Measurements from ENCODE around the gene MAST4. TPM values are rescaled to one million over a fixed set of nuclear protein-coding genes. Genes with fewer than 3 reads are reported as not detected.

Gene MAST4
- total and polyA plus RNA-seq, 2 of the 8 experiments (the other 6 are each of a cell fraction or from before 2014, with no cell fraction given) = 1.5 to 2.6 TPM

DNA sequence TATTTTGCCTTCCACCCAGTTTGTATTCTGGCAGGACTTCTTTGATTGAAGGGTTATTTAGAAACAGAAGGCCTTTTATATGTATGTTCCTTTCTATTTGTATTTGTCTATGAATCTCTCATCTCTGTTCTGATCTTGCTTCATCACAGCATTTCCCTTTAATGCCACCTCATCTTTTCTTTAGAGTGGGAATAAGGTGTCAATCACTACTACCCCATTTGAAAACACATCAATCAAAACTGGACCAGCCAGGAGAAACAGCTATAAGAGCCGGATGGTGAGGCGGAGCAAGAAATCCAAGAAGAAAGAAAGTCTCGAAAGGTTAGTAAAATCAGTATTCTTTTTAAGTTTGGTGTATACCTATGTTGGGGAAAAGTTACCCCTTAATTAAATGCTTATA is 564.1 kb downstream of the MAST4 start:
- H3K27ac ChIP-seq (ENCODE audit: low read depth, low read length) = no peak overlapping the region
- no peaks in the 10 kb centered on the region for H3K9me3 ChIP-seq (ENCODE audit: insufficient read depth in 2 of 2, low read depth in 1 of 2, low read length in 1 of 2)
- H3K79me2 ChIP-seq (ENCODE audit: control insufficient read depth in 1 of 2, insufficient read depth in 2 of 2, low read length in 2 of 2) = no peaks in the 10 kb centered on the region
- H4K8ac ChIP-seq (ENCODE audit: extremely low read depth, insufficient read depth, low read length) = no peak overlapping the region
- no peaks in the 10 kb centered on the region for H3K27me3 ChIP-seq (replicated peaks in 1 of 4; ENCODE audit: control insufficient read depth in 3 of 4, extremely low read depth in 1 of 4, insufficient read depth in 3 of 4, low read length in 3 of 4)
- FAIRE-seq (no peak), DNase-seq (ENCODE audit: low read depth in 1 of 2, low spot score in 2 of 2) (no peak)
- no peak overlapping the region for H2BK12ac ChIP-seq (ENCODE audit: low read depth, low read length)
- no peak overlapping the region for H3K4me3 ChIP-seq (ENCODE audit: extremely low read depth in 1 of 4, insufficient read depth in 2 of 4, low read depth in 3 of 4, low read length in 4 of 4)
- H2BK120ac ChIP-seq (replicated peaks; ENCODE audit: low read depth, low read length) = no peak overlapping the region
- no peak overlapping the region for H3K18ac ChIP-seq (ENCODE audit: extremely low read depth, low read length)
- H3K4me2 ChIP-seq (ENCODE audit: insufficient read depth in 1 of 2, low read depth in 2 of 2, low read length in 2 of 2) = no peak overlapping the region
- H4K5ac ChIP-seq (ENCODE audit: insufficient read length, low read depth, low read length) = no peak overlapping the region
- TF ChIP-seq RAD21 (IDR thresholded peaks at IDR 0.05 in 1 of 2, conservative IDR thresholded peaks at IDR 0.05 in 1 of 2; ENCODE audit: low read depth in 2 of 2, low read length in 2 of 2) = no peak
- no peak for TF ChIP-seq POLR2AphosphoS5 (IDR thresholded peaks at IDR 0.05; ENCODE audit: low read depth, low read length)
- no peak for TF ChIP-seq GABPA (IDR thresholded peaks at IDR 0.05; ENCODE audit: borderline replicate concordance, insufficient read depth, low read length)
- no peak for TF ChIP-seq CREB1 (IDR thresholded peaks at IDR 0.05)
- TF ChIP-seq CEBPB (IDR thresholded peaks at IDR 0.05; ENCODE audit: low read depth, low read length) = no peak
- no peak for TF ChIP-seq EGR1 (IDR thresholded peaks at IDR 0.05; ENCODE audit: borderline replicate concordance, low read depth, low read length)
- no peak for TF ChIP-seq SIN3A (conservative IDR thresholded peaks at IDR 0.05 in 1 of 2, IDR thresholded peaks at IDR 0.05 in 1 of 2; ENCODE audit: low read depth in 1 of 2, low read length in 2 of 2)
- TF ChIP-seq HDAC6 (IDR thresholded peaks at IDR 0.05; ENCODE audit: low read depth, low read length) = no peak
- no peak for TF ChIP-seq JUN (IDR thresholded peaks at IDR 0.05; ENCODE audit: low read depth, low read length)
- H3K23ac ChIP-seq (ENCODE audit: insufficient read length) = no peak overlapping the region
- H2AFZ ChIP-seq (ENCODE audit: low read length) = no peak overlapping the region
- H2BK5ac ChIP-seq (ENCODE audit: low read depth, low read length) = no peak overlapping the region
- CTCF ChIA-PET (ENCODE audit: partially characterized antibody) = interaction anchor here (1.9 to 3.0 kb wide), 3 partner anchors 9 to 45 kb away, joined by 5 to 13 read pairs (median 11); no protein-coding TSS in a partner anchor
- H3K56ac ChIP-seq (replicated peaks; ENCODE audit: insufficient read length, low read depth, low read length) = no peak overlapping the region
- no peak overlapping the region for H2AK5ac ChIP-seq (ENCODE audit: low read depth, low read length)
- no peak overlapping the region for H3K14ac ChIP-seq (ENCODE audit: insufficient read length)
- H3K9ac ChIP-seq (replicated peaks in 1 of 4; ENCODE audit: extremely low read depth in 1 of 4, low read depth in 3 of 4, low read length in 3 of 4) = no peak overlapping the region
- H3K23me2 ChIP-seq (ENCODE audit: low read depth, low read length) = no peaks in the 10 kb centered on the region
- no peak overlapping the region for H3K4ac ChIP-seq (replicated peaks; ENCODE audit: insufficient read length, low read depth, low read length)
- H3K36me3 ChIP-seq (ENCODE audit: control insufficient read depth in 2 of 4, insufficient read depth in 4 of 4, low read length in 3 of 4) = no peaks in the 10 kb centered on the region
- no peaks in the 10 kb centered on the region for H4K20me1 ChIP-seq (replicated peaks in 1 of 2; ENCODE audit: control insufficient read depth in 1 of 2, insufficient read depth in 2 of 2, low read length in 2 of 2)
- WGBS, 2 experiments (ENCODE audit: extremely low coverage in 1 of 2, insufficient coverage in 1 of 2, insufficient read length in 1 of 2, insufficient replicate concordance in 2 of 2, low coverage in 1 of 2, low lambda C conversion rate in 2 of 2, missing lambda C conversion rate in 1 of 2) = 97% methylated on average over 3 of the region's 3 CpGs; no CpG with 5 or more reads in 1 of the 2 experiments
- H3K4me1 ChIP-seq (replicated peaks in 1 of 4; ENCODE audit: control insufficient read depth in 3 of 4, insufficient read depth in 4 of 4, low read length in 3 of 4) = no peaks in the 10 kb centered on the region; a peak in 1 of 7 replicates
- no peak overlapping the region for H2BK20ac ChIP-seq (ENCODE audit: low read length)
- H4K91ac ChIP-seq (replicated peaks; ENCODE audit: insufficient read length, low read length) = no peak overlapping the region
- POLR2A ChIA-PET (ENCODE audit: partially characterized antibody) = no interaction called here
- no peaks in the 10 kb centered on the region for H3K79me1 ChIP-seq (ENCODE audit: low read depth, low read length)
- no peak overlapping the region for H2BK15ac ChIP-seq (ENCODE audit: low read length)

All from H1 (cell line).